Caco-2 (cell line): ENCODE measurements around the gene GABRB1. TPM values are rescaled to one million over a fixed set of nuclear protein-coding genes. Genes with fewer than 3 reads are reported as not detected.

Experiments
- BruUV-seq: library from RNA; stranded (reverse); fragments of 400-500 nt; replicated peaks from 2 replicates; lab custom pipeline; 2021; lab: Mats Ljungman, UMichigan
- CTCF ChIA-PET: fragments of 300-600 bp; sonication (Branson Sonifier 250); formaldehyde crosslinking; loops from one replicate; lab custom pipeline; 2022; ENCODE audit warnings: antibody characterized with exemption; lab: Charles Lee
- POLR2A ChIA-PET: fragments of 300-600 bp; sonication (Branson Sonifier 250); formaldehyde crosslinking; loops from one replicate; lab custom pipeline; 2022; ENCODE audit warnings: antibody characterized with exemption; lab: Charles Lee
- DNase-seq, 2 experiments: peaks; one replicate each; pipeline versions ENCODE4 v3.0.0 to v3.0.0-alpha.2; 2020 to 2022
- H3K27me3 ChIP-seq: replicated peaks from 2 replicates; pipeline ENCODE4 v1.6.0; 2011; ENCODE audit warnings: low read length; ENCODE audit not compliant: control insufficient read depth, insufficient read depth
- H3K36me3 ChIP-seq: 2 replicates; pipeline ENCODE4 v1.5.1; 2011; ENCODE audit warnings: low read length; ENCODE audit not compliant: control insufficient read depth, insufficient read depth
- H3K4me1 ChIP-seq: fragments of 250-450 bp; sonication (Bioruptor Pico); 2 replicates; pipeline ENCODE4 v1.5.1; 2020; ENCODE audit warnings: mild to moderate bottlenecking
- H3K4me3 ChIP-seq: 2 replicates; pipeline ENCODE4 v1.5.1; 2011; ENCODE audit warnings: low read depth, mild to moderate bottlenecking, control low read depth, low read length
- H3K9me3 ChIP-seq: fragments of 250-450 bp; sonication (Bioruptor Pico); 2 replicates; pipeline ENCODE4 v1.5.1; 2020; ENCODE audit warnings: mild to moderate bottlenecking, moderate library complexity
- H3K27ac Mint-ChIP-seq: one replicate; pipeline ENCODE4 v1.8.0; 2022; ENCODE audit warnings: mixed read lengths; ENCODE audit not compliant: unreplicated experiment
- H3K27me3 Mint-ChIP-seq: one replicate; pipeline ENCODE4 v1.8.0; 2022; ENCODE audit warnings: mixed read lengths; ENCODE audit not compliant: insufficient read depth, unreplicated experiment
- H3K36me3 Mint-ChIP-seq: one replicate; pipeline ENCODE4 v1.8.0; 2022; ENCODE audit warnings: mild to moderate bottlenecking, mixed read lengths; ENCODE audit not compliant: insufficient read depth, unreplicated experiment
- H3K4me1 Mint-ChIP-seq: one replicate; pipeline ENCODE4 v1.8.0; 2022; ENCODE audit warnings: low read depth, mixed read lengths; ENCODE audit not compliant: unreplicated experiment
- H3K4me3 Mint-ChIP-seq: one replicate; pipeline ENCODE4 v1.8.0; 2022; ENCODE audit warnings: mild to moderate bottlenecking, moderate library complexity, mixed read lengths; ENCODE audit not compliant: unreplicated experiment
- H3K9me3 Mint-ChIP-seq: one replicate; pipeline ENCODE4 v1.8.0; 2022; ENCODE audit warnings: mixed read lengths; ENCODE audit not compliant: unreplicated experiment
- CTCF ChIP-seq, 2 experiments: fragments of 200-600 bp in 1 of 2; IDR thresholded peaks; 1 replicate in 1 of 2; 2 replicates in 1 of 2; pipeline versions ENCODE4 v1.5.1 to v1.8.0; 2011 to 2022; ENCODE audit warnings: antibody characterized with exemption in 1 of 2, control low read depth in 1 of 2, inconsistent platforms in 1 of 2, low read depth in 1 of 2, low read length in 1 of 2, mild to moderate bottlenecking in 1 of 2, moderate library complexity in 1 of 2; ENCODE audit not compliant: insufficient read depth in 1 of 2, severe bottlenecking in 1 of 2, unreplicated experiment in 1 of 2
- intact Hi-C: fragments of 100-400 bp; cut with micrococcal nuclease; formaldehyde crosslinking; loops from one replicate; pipeline ENCODE4 v1.10.0; 2022; ENCODE audit not compliant: unreplicated experiment
- total RNA-seq: library from RNA; stranded (reverse); gene quantifications from 2 replicates; pipeline ENCODE4 v1.2.3, GENCODE V29; 2022

GABRB1 gene
- total RNA-seq, 1 experiment from 2014 or later: 10.3 TPM

- no peaks in the 10 kb centered on the region for H3K36me3 ChIP-seq
- no peak overlapping the region for H3K27ac Mint-ChIP-seq
- H3K4me1 Mint-ChIP-seq: peaks cover 1% of the 10 kb centered on the region
- H3K9me3 Mint-ChIP-seq: no peaks in the 10 kb centered on the region
- ChIA-PET POLR2A (no interaction called here), CTCF (no interaction called here)
- H3K27me3 ChIP-seq: no peaks in the 10 kb centered on the region
- no peak for DNase-seq
- H3K27me3 Mint-ChIP-seq: no peaks in the 10 kb centered on the region
- BruUV-seq: no TSS peak
- peaks cover 11% of the 10 kb centered on the region for H3K4me1 ChIP-seq
- intact Hi-C loops: no loop called here
- H3K4me3 Mint-ChIP-seq: no peak overlapping the region
- no peak for TF ChIP-seq CTCF (IDR thresholded peaks at IDR 0.05; ENCODE audit: insufficient read depth in 1 of 2, low read depth in 1 of 2, low read length in 1 of 2, severe bottlenecking in 1 of 2, unreplicated experiment in 1 of 2)
- H3K36me3 Mint-ChIP-seq: no peaks in the 10 kb centered on the region
- H3K4me3 ChIP-seq: no peak overlapping the region
- H3K9me3 ChIP-seq: no peaks in the 10 kb centered on the region
Observed at GRCh38 chr4:47195706-47196105, 164.3 kb downstream of the GABRB1 start.

DNA sequence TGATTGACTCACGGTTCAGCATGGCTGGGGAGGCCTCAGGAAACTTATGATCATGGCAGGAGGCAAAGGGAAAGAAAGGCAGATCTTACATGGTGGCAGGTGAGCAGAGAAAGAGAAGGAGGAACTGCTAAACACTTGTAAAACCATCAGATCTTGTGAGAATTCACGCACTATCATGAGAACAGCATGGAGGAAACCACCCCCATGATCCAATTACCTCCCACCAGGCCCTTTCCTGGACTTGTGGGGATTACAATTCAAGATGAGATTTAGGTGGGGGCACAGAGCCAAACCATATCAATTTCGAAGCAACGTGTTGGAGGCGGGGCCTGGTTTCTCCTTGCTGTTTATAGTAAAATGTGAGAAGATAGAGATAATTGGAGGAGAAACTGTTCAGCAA lies 167.4 kb downstream of the GABRB1 start:
- Histone ChIP-seq H3K4me3 (no peak overlapping the region), H3K9me3 (no peaks in the 10 kb centered on the region), H3K4me1 (0 out of 2 replicates have a peak, but pooled peaks cover 3% of the 10 kb centered on the region), H3K36me3 (no peaks in the 10 kb centered on the region), H3K27me3 (no peaks in the 10 kb centered on the region)
- Mint-ChIP-seq H3K4me1 (no peaks in the 10 kb centered on the region), H3K36me3 (no peaks in the 10 kb centered on the region), H3K4me3 (no peak overlapping the region), H3K27ac (no peak overlapping the region), H3K9me3 (no peaks in the 10 kb centered on the region), H3K27me3 (no peaks in the 10 kb centered on the region)
- BruUV-seq: no TSS peak
- no peak for TF ChIP-seq CTCF (IDR thresholded peaks at IDR 0.05; ENCODE audit: insufficient read depth in 1 of 2, low read depth in 1 of 2, low read length in 1 of 2, severe bottlenecking in 1 of 2, unreplicated experiment in 1 of 2)
- intact Hi-C loops: no loop called here
- POLR2A ChIA-PET: no interaction called here
- no peak for DNase-seq
- CTCF ChIA-PET: no interaction called here

- TF ChIP-seq CTCF (IDR thresholded peaks at IDR 0.05; ENCODE audit: insufficient read depth in 1 of 2, low read depth in 1 of 2, low read length in 1 of 2, severe bottlenecking in 1 of 2, unreplicated experiment in 1 of 2): no peak
- H3K36me3 ChIP-seq: no peaks in the 10 kb centered on the region
- BruUV-seq: no TSS peak
- H3K4me1 ChIP-seq: no peaks in the 10 kb centered on the region
- Mint-ChIP-seq H3K36me3 (no peaks in the 10 kb centered on the region), H3K27me3 (no peaks in the 10 kb centered on the region), H3K27ac (no peak overlapping the region), H3K4me3 (no peak overlapping the region), H3K9me3 (no peaks in the 10 kb centered on the region), H3K4me1 (no peaks in the 10 kb centered on the region)
- intact Hi-C loops: no loop called here
- ChIA-PET CTCF (no interaction called here), POLR2A (no interaction called here)
- no peak overlapping the region for H3K4me3 ChIP-seq
- H3K27me3 ChIP-seq: no peaks in the 10 kb centered on the region
- H3K9me3 ChIP-seq: no peaks in the 10 kb centered on the region
- DNase-seq: no peak
Observed at GRCh38 chr4:47203593-47203992, 172.2 kb downstream of the GABRB1 start.
